ENCODE measurements around the gene MAML3.

MAML3 gene

GRCh38 chr4:139824882-139825522 is 329.0 kb downstream of the MAML3 start:
- no peak for DNase-seq

DNA sequence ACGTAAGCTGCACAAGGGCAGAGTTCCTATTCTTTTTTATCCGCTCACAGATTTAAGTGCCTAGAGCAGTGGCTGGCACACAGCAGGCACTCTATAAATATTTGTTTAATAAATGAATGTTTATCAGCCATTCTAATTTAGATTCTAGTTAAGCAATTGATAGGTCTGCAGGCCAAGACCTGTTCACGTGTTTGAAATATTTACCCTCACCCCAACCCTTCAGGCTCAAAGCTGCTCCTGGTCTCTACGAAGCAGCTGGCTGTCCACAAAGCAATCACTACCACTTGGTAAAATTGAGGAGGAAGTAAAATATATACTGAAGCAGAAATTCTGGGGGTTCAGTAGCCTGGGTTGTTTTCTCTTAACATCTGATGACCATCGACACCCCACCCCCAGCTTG is 330.2 kb downstream of the MAML3 start:
- no peak for DNase-seq

- no peak for DNase-seq
Measured at GRCh38 chr4:139823345-139823744, 330.6 kb downstream of the MAML3 start.

GRCh38 chr4:139822391-139822790 is 331.6 kb downstream of the MAML3 start:
- no peak for DNase-seq

DNA sequence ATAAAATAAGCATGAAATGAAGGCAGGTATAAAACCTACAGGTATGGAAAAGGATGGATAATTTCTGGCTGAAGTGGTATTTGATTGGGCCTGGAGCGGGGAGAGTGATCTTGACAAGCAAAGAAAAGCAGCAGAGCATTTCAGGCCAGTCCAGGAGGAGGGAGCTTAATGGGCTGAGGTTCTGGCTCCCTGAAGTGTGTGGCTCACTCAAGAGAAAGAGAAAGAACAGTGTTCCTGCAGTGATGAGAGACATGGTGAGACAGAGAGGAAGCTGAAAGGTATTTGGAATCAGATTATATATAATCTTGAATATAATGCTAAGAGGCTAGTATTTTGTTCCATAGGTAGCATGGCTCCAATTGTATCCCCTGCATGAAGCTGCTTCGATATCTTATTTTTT is 334.9 kb downstream of the MAML3 start:
- no peak for DNase-seq

- no peak for DNase-seq
Measured at GRCh38 chr4:139817657-139818452, 336.1 kb downstream of the MAML3 start.

- DNase-seq: no peak
Measured at GRCh38 chr4:139816856-139817255, 337.1 kb downstream of the MAML3 start.

GRCh38 chr4:139815778-139816601 is 338.0 kb downstream of the MAML3 start:
- peak; percentile 36 to 58 for DNase-seq

DNA sequence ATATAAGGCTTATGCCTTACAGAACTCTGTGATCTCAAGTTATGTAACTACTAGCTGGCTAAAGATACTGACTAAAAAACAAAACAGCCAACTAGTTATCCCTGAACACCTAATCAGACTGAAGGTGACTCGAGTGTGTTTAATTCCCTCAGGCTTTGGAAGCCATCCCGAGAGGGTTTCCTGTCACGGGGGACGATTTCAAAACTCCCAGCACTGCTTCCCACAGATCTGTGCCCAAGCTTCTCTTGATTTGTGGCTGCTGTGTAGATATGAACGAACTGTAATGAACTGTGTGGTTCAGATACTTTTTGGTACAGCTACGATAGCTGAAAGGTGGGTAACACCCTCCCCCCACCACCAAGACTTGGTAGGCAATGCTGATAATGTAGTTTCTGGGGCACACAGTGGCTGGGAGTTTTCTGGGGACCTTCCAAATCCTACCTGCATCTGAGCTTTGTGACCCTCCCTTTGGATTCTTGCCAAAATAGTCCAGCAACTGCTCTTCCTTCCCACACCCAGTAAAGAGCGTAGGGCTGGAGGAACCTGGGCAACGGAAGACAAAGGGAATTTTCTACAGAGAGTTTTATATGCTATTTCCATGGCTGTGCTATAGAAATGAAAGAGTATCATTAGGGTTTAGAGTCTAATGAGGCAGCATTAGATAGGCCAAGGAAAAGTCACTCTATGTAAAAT is 339.5 kb downstream of the MAML3 start:
- DNase-seq: no peak

DNA sequence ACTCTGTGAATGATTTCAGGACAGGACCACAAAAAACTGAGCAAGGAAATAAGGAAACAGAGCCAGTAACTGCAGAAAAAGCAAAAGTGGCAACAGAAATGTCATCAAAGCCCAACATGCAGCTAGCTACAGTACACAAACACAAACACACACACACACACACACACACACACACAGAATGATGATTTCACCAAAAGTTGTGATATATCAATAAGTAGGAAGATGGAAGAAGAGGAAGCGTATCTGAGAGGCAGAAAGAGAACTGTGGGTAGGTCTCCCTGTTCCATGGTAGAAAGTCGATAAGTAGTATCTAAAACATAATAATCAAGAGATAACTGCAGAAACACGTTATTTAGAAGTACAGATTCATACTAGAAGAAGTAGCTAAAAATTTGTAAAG is 340.1 kb downstream of the MAML3 start:
- DNase-seq: no peak

DNA sequence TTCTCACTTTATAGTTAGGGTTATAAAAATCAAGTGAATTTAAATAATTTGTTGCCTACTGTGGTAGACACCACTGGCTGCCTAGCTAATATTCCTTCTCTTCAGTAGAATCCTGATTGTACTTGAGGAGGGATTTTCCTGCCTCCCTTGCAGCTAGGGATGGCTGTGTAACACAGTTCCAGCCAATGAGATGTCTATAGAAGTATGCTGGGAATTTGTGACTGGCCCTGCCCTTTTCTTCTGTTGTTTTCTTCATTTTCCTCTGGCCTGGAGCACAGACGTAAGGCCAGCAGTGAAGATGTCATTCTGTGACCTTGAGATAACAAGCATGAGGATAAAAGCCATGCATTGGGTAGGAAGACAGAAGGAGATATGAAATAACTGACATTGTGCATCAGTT is 343.3 kb downstream of the MAML3 start:
- DNase-seq: no peak

- no peak for DNase-seq
Measured at GRCh38 chr4:139809757-139810140, 344.2 kb downstream of the MAML3 start.

DNA sequence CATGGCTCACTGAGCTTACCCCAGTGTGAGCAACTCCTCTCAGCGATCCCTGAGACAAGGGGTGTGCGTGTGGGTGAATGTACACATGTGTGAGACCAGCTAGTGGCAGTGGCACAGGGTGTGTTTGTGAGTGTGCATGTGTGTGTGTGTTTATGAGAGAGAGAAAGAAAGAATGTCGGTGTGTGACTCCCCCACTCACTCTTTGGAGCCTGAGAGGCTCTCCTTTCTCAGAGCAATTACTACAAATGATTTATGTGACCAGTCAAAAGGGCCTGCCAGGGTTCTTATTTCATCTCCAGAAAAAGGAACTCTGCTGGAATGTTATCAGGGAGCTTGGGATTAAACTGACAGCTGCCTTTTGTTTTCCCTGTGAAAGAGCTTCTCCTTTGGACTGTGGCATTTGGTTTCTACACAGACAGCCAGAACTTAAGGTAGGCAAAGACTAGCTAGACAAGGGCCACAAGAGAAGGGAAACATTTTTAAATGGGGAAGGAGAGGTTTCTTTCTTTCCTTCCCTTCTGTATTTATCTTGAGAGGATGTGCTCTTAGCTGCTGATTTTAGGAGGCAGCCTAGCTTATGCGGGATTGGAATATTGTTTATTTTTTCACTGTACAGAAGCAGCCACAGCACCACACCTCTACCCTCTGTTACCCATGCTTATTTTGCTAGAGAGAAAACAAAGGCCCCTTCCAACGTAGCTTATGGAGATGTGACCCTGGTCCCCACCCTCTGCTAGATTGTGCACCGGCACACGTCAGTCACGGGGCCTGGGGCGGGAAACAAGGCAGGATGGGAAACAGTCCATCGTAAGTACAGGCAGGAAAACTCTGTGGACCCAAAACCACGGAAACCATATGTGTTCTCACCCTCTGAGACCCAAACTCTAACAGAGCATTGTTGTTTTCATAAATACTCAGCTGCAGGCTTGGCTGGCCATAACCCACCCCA is 344.9 kb downstream of the MAML3 start:
- no peak for DNase-seq

DNA sequence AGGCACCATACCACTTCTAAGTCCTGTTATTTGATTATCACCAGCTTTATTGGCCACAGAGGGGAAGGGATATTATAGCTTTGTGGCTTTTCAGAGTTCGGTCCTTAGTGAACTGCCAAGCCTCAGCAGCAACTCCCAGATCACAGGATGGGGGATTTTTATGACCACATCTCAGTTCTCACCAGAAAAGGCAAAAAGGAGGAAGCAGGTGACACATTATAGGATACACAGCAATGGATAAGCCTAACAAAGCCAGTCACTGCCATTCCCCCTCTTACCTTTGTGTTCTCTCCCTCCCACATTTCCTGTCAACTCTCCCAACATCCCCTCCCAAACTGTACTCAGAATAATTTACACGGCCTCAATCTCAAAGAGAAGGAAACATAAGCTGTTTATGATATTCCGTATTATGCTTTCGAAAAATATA is 345.6 kb downstream of the MAML3 start:
- no peak for DNase-seq

DNA sequence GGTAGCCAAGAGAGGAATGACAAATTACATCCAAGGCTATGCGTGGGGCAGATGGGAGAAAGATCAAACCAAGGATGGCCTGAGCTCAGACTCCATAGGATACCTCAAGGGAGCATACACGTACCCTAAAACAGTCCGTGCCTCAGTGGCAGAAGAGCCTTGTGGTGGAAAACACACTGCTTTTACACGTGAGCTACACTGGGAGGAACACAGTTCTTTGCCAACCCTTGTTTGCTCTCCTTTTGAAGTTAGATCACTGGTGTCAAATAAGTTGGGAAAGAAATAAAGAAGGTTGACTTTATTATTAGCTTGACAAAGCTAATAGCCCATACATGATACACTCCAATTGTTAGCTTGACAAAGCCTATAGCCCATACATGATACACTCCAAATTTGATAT is 346.5 kb downstream of the MAML3 start:
- no peak for DNase-seq

- no peak for DNase-seq
Measured at GRCh38 chr4:139806929-139807328, 347.1 kb downstream of the MAML3 start.

DNA sequence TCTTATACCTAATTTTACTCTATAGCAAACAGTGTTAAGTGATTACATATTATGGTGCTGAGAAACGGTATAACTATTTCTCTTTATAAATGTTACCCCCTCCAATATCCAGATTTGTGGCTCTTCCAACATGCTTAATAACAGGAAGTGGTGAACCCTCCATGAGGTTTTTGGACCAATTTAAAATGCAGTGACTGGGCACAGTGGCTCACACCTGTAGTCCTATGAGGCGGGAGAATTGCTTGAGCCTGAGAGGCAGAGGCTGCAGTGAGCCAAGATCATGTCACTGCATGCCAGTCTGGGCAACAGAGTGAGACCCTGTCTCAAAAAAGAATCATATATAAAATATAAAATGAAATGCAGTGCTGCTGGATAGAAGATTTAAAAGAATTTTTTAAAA is 351.1 kb downstream of the MAML3 start:
- DNase-seq: no peak

DNA sequence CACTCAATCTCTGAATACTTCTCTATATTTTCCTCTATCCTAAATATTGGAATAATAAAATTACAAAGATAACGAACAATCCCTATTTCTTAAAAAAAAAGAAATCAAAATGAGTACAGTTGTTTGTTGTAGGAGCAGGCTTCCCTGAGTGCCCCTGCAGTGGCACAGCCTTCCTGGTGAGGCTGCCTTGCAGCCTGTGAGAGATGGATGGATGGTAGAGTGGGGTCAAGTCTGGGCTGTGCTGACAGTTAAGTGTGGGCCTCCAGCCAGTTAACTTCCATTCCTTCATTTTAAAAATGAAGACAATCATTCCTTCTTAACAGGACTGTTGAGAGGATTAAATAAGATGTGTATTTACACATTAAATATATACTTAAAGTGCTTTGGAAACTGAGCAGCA is 351.5 kb downstream of the MAML3 start:
- no peak for DNase-seq

DNA sequence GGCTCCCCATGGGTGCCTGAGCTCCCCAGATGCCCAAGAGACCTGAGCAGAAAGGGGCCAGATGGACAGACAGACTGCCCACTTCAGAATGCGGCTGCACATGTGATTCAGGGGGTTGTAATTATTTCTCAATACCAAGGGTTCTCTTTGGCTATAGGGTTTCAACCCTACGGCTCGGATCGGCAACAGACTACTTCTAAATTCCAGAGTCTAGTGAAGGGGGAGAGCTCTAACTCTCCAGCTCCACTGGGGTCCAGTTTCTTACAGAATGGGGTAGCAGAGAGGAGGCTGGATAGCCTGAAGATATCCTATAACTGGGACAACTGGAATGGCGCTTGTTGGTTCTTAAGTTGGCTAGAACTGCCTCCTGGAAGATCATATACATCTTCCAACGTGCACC is 352.1 kb downstream of the MAML3 start:
- DNase-seq: no peak

DNA sequence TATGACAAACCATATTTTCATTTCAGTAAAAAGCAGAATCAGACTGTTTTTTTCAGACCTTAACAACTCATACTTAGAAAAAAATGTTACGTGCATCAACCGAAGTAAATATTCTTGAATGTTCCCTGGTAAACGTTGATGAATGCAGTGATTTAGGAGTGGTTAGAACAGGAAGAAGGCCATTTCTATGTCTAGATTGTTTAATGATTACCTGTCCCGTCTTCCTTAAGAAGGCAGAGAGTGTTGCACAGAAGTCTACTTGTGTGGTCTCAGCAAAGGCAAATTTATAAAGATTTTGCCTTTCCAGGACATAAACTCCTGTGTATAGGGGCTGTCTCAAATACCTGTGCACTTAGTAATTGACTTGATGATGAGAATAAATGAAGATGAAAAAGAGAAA is 353.9 kb downstream of the MAML3 start:
- DNase-seq: no peak

DNA sequence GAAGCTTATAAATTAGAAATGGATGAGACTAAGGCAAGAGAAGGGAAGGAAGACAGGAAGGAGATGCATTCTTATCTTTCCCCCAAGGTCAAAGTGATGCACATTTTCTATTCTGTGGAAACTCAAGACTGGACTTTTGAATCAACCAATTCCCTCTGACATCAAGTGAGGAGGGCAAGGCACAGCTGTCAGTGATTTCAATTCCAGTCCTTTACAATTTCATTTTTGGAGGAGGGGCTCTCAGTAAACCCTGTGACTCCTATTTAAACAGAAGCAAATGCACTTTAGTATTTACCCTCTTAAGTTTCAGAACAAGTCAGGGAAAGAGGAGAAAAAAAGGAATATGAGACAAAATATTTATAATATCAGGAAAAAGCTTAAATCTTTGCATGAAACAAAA is 354.4 kb downstream of the MAML3 start:
- DNase-seq: no peak

DNA sequence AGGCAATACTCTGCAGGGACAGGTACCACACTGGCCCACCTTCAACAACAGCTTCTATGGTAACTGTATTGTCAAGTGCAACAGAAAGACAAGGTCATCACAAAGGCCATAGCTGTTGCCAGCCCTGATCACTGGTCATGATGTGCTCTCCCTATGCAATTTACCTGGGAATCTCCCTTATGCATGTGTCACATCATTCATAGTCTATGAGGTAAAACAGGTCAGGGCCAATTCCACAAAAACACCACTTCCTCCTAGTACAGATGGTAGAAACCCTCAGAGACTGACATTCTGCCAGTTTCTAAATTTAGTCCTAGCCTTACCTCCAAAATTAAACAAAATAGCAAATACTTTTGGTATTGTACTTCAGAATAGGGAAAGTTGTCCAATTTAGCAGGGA is 355.5 kb downstream of the MAML3 start:
- no peak for DNase-seq
